Breast epithelium (tissue), 4 donors: ENCODE data around the gene OR2T4. TPM values are rescaled to one million over a fixed set of nuclear protein-coding genes. Genes with fewer than 3 reads are reported as not detected.

Source experiments
- DNase-seq, 2 donors: peaks; one replicate each; pipeline ENCODE4 v3.0.0-alpha.2; 2019; ENCODE audit warnings: low spot score in 2 of 2
- H3K27ac ChIP-seq, 2 donors: fragments of 200-600 bp; sonication (generic) in 1 of 2; one replicate each; pipeline ENCODE4 v1.5.1; 2016 to 2019; ENCODE audit warnings: mild to moderate bottlenecking in 1 of 2
- H3K27me3 ChIP-seq, 2 donors: fragments of 200-600 bp; sonication (generic) in 1 of 2; one replicate each; pipeline versions ENCODE4 v1.5.1 to v1.6.0; 2017 to 2019; ENCODE audit warnings: control low read depth in 1 of 2, mild to moderate bottlenecking in 1 of 2
- H3K36me3 ChIP-seq: fragments of 200-600 bp; one replicate; pipeline ENCODE4 v1.5.1; 2019
- H3K4me1 ChIP-seq, 2 donors: fragments of 200-600 bp; sonication (generic); one replicate each; pipeline ENCODE4 v1.5.1; 2016 to 2019; ENCODE audit warnings: control low read depth in 1 of 2
- H3K4me3 ChIP-seq, 3 donors: fragments of 200-600 bp; sonication (generic); 1 replicate in 2 of 3; 2 replicates in 1 of 3; pipeline ENCODE4 v1.5.1; 2016 to 2019; ENCODE audit warnings: mild to moderate bottlenecking in 3 of 3, moderate library complexity in 2 of 3
- H3K9me3 ChIP-seq, 2 donors: fragments of 200-600 bp; sonication (generic) in 1 of 2; one replicate each; pipeline ENCODE4 v1.5.1; 2016 to 2019; ENCODE audit warnings: control low read depth in 1 of 2
- CTCF ChIP-seq, 3 donors: fragments of 450-650 bp; IDR thresholded peaks; one replicate each; pipeline ENCODE4 v1.5.1; 2016 to 2017; ENCODE audit warnings: antibody characterized with exemption in 3 of 3, mild to moderate bottlenecking in 3 of 3, moderate library complexity in 3 of 3
- POLR2A ChIP-seq: fragments of 450-650 bp; IDR thresholded peaks from one replicate; pipeline ENCODE4 v1.6.1; 2016; ENCODE audit warnings: antibody characterized with exemption, mild to moderate bottlenecking, moderate library complexity
- POLR2AphosphoS5 ChIP-seq, 3 donors: sonication (generic); formaldehyde crosslinking; IDR thresholded peaks; one replicate each; pipeline ENCODE4 v1.6.1; 2017; ENCODE audit warnings: antibody characterized with exemption in 3 of 3
- intact Hi-C: fragments of 100-400 bp; cut with DNase I; formaldehyde crosslinking; loops from one replicate; pipeline ENCODE4 v1.15.1; 2023; ENCODE audit warnings: low total_unique reads
- total RNA-seq, 3 donors: library from RNA; depleted of rRNA; stranded (reverse); fragments of >200 nt; gene quantifications; one replicate each; pipeline ENCODE4 v1.1.0, GENCODE V29; 2016

The OR2T4 gene
- not detected for total RNA-seq

- intact Hi-C loops = no loop called here
- no peak within 1 kb of the TSS for H3K27ac ChIP-seq
- no peak within 1 kb of the TSS for H3K4me3 ChIP-seq
Observed at GRCh38 chr1:248361121-248361715, at the start of gene OR2T4. Gene OR2T4 (plus strand): TSS chr1:248361665. CDS start chr1:248361665, 0 bp downstream.

GRCh38 chr1:248316796-248317195 is 44.7 kb upstream of the OR2T4 start:
- TF ChIP-seq POLR2AphosphoS5 (IDR thresholded peaks at IDR 0.05) (no peak), POLR2A (no peak), CTCF (IDR thresholded peaks at IDR 0.05) (no peak)
- intact Hi-C loops = no loop called here
- no peak for DNase-seq
- no peaks in the 10 kb centered on the region for H3K27me3 ChIP-seq
- no peak overlapping the region for H3K4me3 ChIP-seq
- no peaks in the 10 kb centered on the region for H3K4me1 ChIP-seq
- no peak overlapping the region for H3K27ac ChIP-seq
- H3K36me3 ChIP-seq = no peaks in the 10 kb centered on the region
- H3K9me3 ChIP-seq = peaks cover 2 to 24% of the 10 kb centered on the region in 2 donors

More at GRCh38 chr1:248361121-248361715, at the start of gene OR2T4:
- Histone ChIP-seq H3K27me3 (no peaks in the 10 kb centered on the region), H3K9me3 (peaks cover 0 to 8% of the 10 kb centered on the region in 2 donors), H3K36me3 (no peaks in the 10 kb centered on the region), H3K4me1 (no peaks in the 10 kb centered on the region)
- TF ChIP-seq POLR2AphosphoS5 (IDR thresholded peaks at IDR 0.05) (no peak), POLR2A (no peak), CTCF (IDR thresholded peaks at IDR 0.05) (no peak)
- no peak for DNase-seq

GRCh38 chr1:248324468-248324867 is 37.0 kb upstream of the OR2T4 start, which contains the start of gene OR2M7:
Gene OR2M7 (minus strand): TSS chr1:248324568. CDS start chr1:248324568, 0 bp downstream.
- Histone ChIP-seq H3K4me3 (no peak within 1 kb of the TSS), H3K4me1 (no peaks in the 10 kb centered on the region), H3K36me3 (no peaks in the 10 kb centered on the region), H3K27ac (no peak within 1 kb of the TSS), H3K27me3 (no peaks in the 10 kb centered on the region), H3K9me3 (peaks cover 0 to 6% of the 10 kb centered on the region in 2 donors)
- DNase-seq = no peak
- intact Hi-C loops = no loop called here
- TF ChIP-seq POLR2A (no peak), POLR2AphosphoS5 (IDR thresholded peaks at IDR 0.05) (no peak), CTCF (IDR thresholded peaks at IDR 0.05) (no peak)

- no peak for TF ChIP-seq CTCF (IDR thresholded peaks at IDR 0.05)
- TF ChIP-seq POLR2A = no peak
- no peak for TF ChIP-seq POLR2AphosphoS5 (IDR thresholded peaks at IDR 0.05)
- Histone ChIP-seq H3K27ac (no peak overlapping the region), H3K9me3 (no peaks in the 10 kb centered on the region), H3K27me3 (no peaks in the 10 kb centered on the region), H3K4me3 (no peak overlapping the region), H3K36me3 (no peaks in the 10 kb centered on the region), H3K4me1 (no peaks in the 10 kb centered on the region)
- no peak for DNase-seq
- intact Hi-C loops = no loop called here
Observed at GRCh38 chr1:248343451-248343850, 18.0 kb upstream of the OR2T4 start.

GRCh38 chr1:248348475-248348874 is 13.0 kb upstream of the OR2T4 start, which contains the start of gene OR14C36:
Gene OR14C36 (plus strand): TSS chr1:248348775. CDS start chr1:248348775, 0 bp downstream.
- no peak for TF ChIP-seq CTCF (IDR thresholded peaks at IDR 0.05)
- no peak for TF ChIP-seq POLR2AphosphoS5 (IDR thresholded peaks at IDR 0.05)
- TF ChIP-seq POLR2A = no peak
- H3K27ac ChIP-seq = no peak within 1 kb of the TSS
- no peaks in the 10 kb centered on the region for H3K27me3 ChIP-seq
- intact Hi-C loops = no loop called here
- no peak for DNase-seq
- H3K4me3 ChIP-seq = no peak within 1 kb of the TSS
- no peaks in the 10 kb centered on the region for H3K36me3 ChIP-seq
- no peaks in the 10 kb centered on the region for H3K9me3 ChIP-seq
- H3K4me1 ChIP-seq = no peaks in the 10 kb centered on the region
